Measurements from ENCODE around the gene TUBGCP3. TPM values are rescaled to one million over a fixed set of nuclear protein-coding genes. Genes with fewer than 3 reads are reported as not detected.

Gene TUBGCP3
- total and polyA plus RNA-seq, 2 donors = 16.3 TPM

- WGBS = 80% methylated on average over 18 of the region's 18 CpGs
- peaks cover 0 to 4% of the 10 kb centered on the region in 2 donors for H3K4me1 ChIP-seq (ENCODE audit: control insufficient read depth in 2 of 2, insufficient read depth in 2 of 2, low read length in 2 of 2)
- H3K4me3 ChIP-seq (ENCODE audit: low read length in 2 of 2) = peak overlapping the region; percentile 43 to 48
- H3K9me3 ChIP-seq (ENCODE audit: control insufficient read depth in 2 of 2, insufficient read depth in 1 of 2, low read length in 1 of 2) = no peaks in the 10 kb centered on the region
- no peak for DNase-seq (ENCODE audit: low read depth in 6 of 9, low spot score in 9 of 9)
- H3K27me3 ChIP-seq (ENCODE audit: control insufficient read depth in 2 of 2, insufficient read depth in 1 of 2, low read length in 1 of 2) = peaks cover 0 to 30% of the 10 kb centered on the region in 2 donors
- H3K27ac ChIP-seq (ENCODE audit: low read depth in 1 of 2, low read length in 1 of 2) = no peak overlapping the region
- no peaks in the 10 kb centered on the region for H3K36me3 ChIP-seq (ENCODE audit: control insufficient read depth in 2 of 2, insufficient read depth in 2 of 2, low read length in 1 of 2)
Observed at GRCh38 chr13:112605531-112605990, 17.6 kb upstream of the TUBGCP3 start.

GRCh38 chr13:112603641-112604225 lies 15.8 kb upstream of the TUBGCP3 start:
- Histone ChIP-seq H3K27me3 (ENCODE audit: control insufficient read depth in 2 of 2, insufficient read depth in 1 of 2, low read length in 1 of 2) (peaks cover 0 to 30% of the 10 kb centered on the region in 2 donors), H3K36me3 (ENCODE audit: control insufficient read depth in 2 of 2, insufficient read depth in 2 of 2, low read length in 1 of 2) (no peaks in the 10 kb centered on the region), H3K4me1 (ENCODE audit: control insufficient read depth in 2 of 2, insufficient read depth in 2 of 2, low read length in 2 of 2) (peaks cover 0 to 4% of the 10 kb centered on the region in 2 donors), H3K27ac (ENCODE audit: low read depth in 1 of 2, low read length in 1 of 2) (no peak overlapping the region), H3K4me3 (ENCODE audit: low read length in 2 of 2) (no peak overlapping the region), H3K9me3 (ENCODE audit: control insufficient read depth in 2 of 2, insufficient read depth in 1 of 2, low read length in 1 of 2) (no peaks in the 10 kb centered on the region)
- DNase-seq (ENCODE audit: low read depth in 6 of 9, low spot score in 9 of 9) = no peak
- WGBS = 96% methylated on average over 5 of the region's 5 CpGs

GRCh38 chr13:112602189-112602588 lies 14.2 kb upstream of the TUBGCP3 start:
- H3K4me3 ChIP-seq (ENCODE audit: low read length in 2 of 2) = no peak overlapping the region
- H3K27ac ChIP-seq (ENCODE audit: low read depth in 1 of 2, low read length in 1 of 2) = no peak overlapping the region
- peaks cover 0 to 26% of the 10 kb centered on the region in 2 donors for H3K27me3 ChIP-seq (ENCODE audit: control insufficient read depth in 2 of 2, insufficient read depth in 1 of 2, low read length in 1 of 2)
- H3K36me3 ChIP-seq (ENCODE audit: control insufficient read depth in 2 of 2, insufficient read depth in 2 of 2, low read length in 1 of 2) = no peaks in the 10 kb centered on the region
- WGBS = 97% methylated on average over 8 of the region's 8 CpGs
- no peak for DNase-seq (ENCODE audit: low read depth in 6 of 9, low spot score in 9 of 9)
- H3K4me1 ChIP-seq (ENCODE audit: control insufficient read depth in 2 of 2, insufficient read depth in 2 of 2, low read length in 2 of 2) = peaks cover 0 to 4% of the 10 kb centered on the region in 2 donors
- H3K9me3 ChIP-seq (ENCODE audit: control insufficient read depth in 2 of 2, insufficient read depth in 1 of 2, low read length in 1 of 2) = no peaks in the 10 kb centered on the region

- WGBS = 96% methylated on average over 14 of the region's 14 CpGs
- Histone ChIP-seq H3K36me3 (ENCODE audit: control insufficient read depth in 2 of 2, insufficient read depth in 2 of 2, low read length in 1 of 2) (no peaks in the 10 kb centered on the region), H3K27me3 (ENCODE audit: control insufficient read depth in 2 of 2, insufficient read depth in 1 of 2, low read length in 1 of 2) (peaks cover 0 to 26% of the 10 kb centered on the region in 2 donors), H3K4me1 (ENCODE audit: control insufficient read depth in 2 of 2, insufficient read depth in 2 of 2, low read length in 2 of 2) (peaks cover 0 to 4% of the 10 kb centered on the region in 2 donors), H3K27ac (ENCODE audit: low read depth in 1 of 2, low read length in 1 of 2) (no peak overlapping the region), H3K9me3 (ENCODE audit: control insufficient read depth in 2 of 2, insufficient read depth in 1 of 2, low read length in 1 of 2) (no peaks in the 10 kb centered on the region), H3K4me3 (ENCODE audit: low read length in 2 of 2) (no peak overlapping the region)
- no peak for DNase-seq (ENCODE audit: low read depth in 6 of 9, low spot score in 9 of 9)
Observed at GRCh38 chr13:112601371-112601770, 13.4 kb upstream of the TUBGCP3 start.

GRCh38 chr13:112596235-112596634 lies 8.3 kb upstream of the TUBGCP3 start:
- H3K36me3 ChIP-seq (ENCODE audit: control insufficient read depth in 2 of 2, insufficient read depth in 2 of 2, low read length in 1 of 2) = no peaks in the 10 kb centered on the region
- 55% methylated on average over 2 of the region's 2 CpGs for WGBS

GRCh38 chr13:112592647-112593046 lies 4.7 kb upstream of the TUBGCP3 start:
- DNase-seq (ENCODE audit: low read depth in 6 of 9, low spot score in 9 of 9) = no peak
- no peaks in the 10 kb centered on the region for H3K36me3 ChIP-seq (ENCODE audit: control insufficient read depth in 2 of 2, insufficient read depth in 2 of 2, low read length in 1 of 2)
- no peaks in the 10 kb centered on the region for H3K9me3 ChIP-seq (ENCODE audit: control insufficient read depth in 2 of 2, insufficient read depth in 1 of 2, low read length in 1 of 2)
- H3K4me1 ChIP-seq (ENCODE audit: control insufficient read depth in 2 of 2, insufficient read depth in 2 of 2, low read length in 2 of 2) = peaks cover 4 to 8% of the 10 kb centered on the region in 2 donors
- WGBS = 91% methylated on average over 7 of the region's 7 CpGs
- no peaks in the 10 kb centered on the region for H3K27me3 ChIP-seq (ENCODE audit: control insufficient read depth in 2 of 2, insufficient read depth in 1 of 2, low read length in 1 of 2)
- no peak overlapping the region for H3K27ac ChIP-seq (ENCODE audit: low read depth in 1 of 2, low read length in 1 of 2)
- H3K4me3 ChIP-seq (ENCODE audit: low read length in 2 of 2) = no peak overlapping the region

More at GRCh38 chr13:112596235-112596634, 8.3 kb upstream of the TUBGCP3 start:
- H3K9me3 ChIP-seq (ENCODE audit: control insufficient read depth in 2 of 2, insufficient read depth in 1 of 2, low read length in 1 of 2) = no peaks in the 10 kb centered on the region
- no peak overlapping the region for H3K27ac ChIP-seq (ENCODE audit: low read depth in 1 of 2, low read length in 1 of 2)
- H3K4me1 ChIP-seq (ENCODE audit: control insufficient read depth in 2 of 2, insufficient read depth in 2 of 2, low read length in 2 of 2) = no peaks in the 10 kb centered on the region
- no peak for DNase-seq (ENCODE audit: low read depth in 6 of 9, low spot score in 9 of 9)
- no peak overlapping the region for H3K4me3 ChIP-seq (ENCODE audit: low read length in 2 of 2)
- H3K27me3 ChIP-seq (ENCODE audit: control insufficient read depth in 2 of 2, insufficient read depth in 1 of 2, low read length in 1 of 2) = peaks cover 0 to under 1% of the 10 kb centered on the region in 2 donors

- WGBS = over 99% methylated on average over 7 of the region's 7 CpGs
- no peaks in the 10 kb centered on the region for H3K36me3 ChIP-seq (ENCODE audit: control insufficient read depth in 2 of 2, insufficient read depth in 2 of 2, low read length in 1 of 2)
- no peak overlapping the region for H3K27ac ChIP-seq (ENCODE audit: low read depth in 1 of 2, low read length in 1 of 2)
- no peaks in the 10 kb centered on the region for H3K27me3 ChIP-seq (ENCODE audit: control insufficient read depth in 2 of 2, insufficient read depth in 1 of 2, low read length in 1 of 2)
- H3K4me1 ChIP-seq (ENCODE audit: control insufficient read depth in 2 of 2, insufficient read depth in 2 of 2, low read length in 2 of 2) = peaks cover 6 to 8% of the 10 kb centered on the region in 2 donors
- no peaks in the 10 kb centered on the region for H3K9me3 ChIP-seq (ENCODE audit: control insufficient read depth in 2 of 2, insufficient read depth in 1 of 2, low read length in 1 of 2)
- no peak overlapping the region for H3K4me3 ChIP-seq (ENCODE audit: low read length in 2 of 2)
- DNase-seq (ENCODE audit: low read depth in 6 of 9, low spot score in 9 of 9) = no peak
Observed at GRCh38 chr13:112592181-112592580, 4.2 kb upstream of the TUBGCP3 start.

GRCh38 chr13:112588490-112589297 lies 741 bp upstream of the TUBGCP3 start:
- no peak overlapping the region for H3K27ac ChIP-seq (ENCODE audit: low read depth in 1 of 2, low read length in 1 of 2)
- peaks cover 9 to 17% of the 10 kb centered on the region in 2 donors for H3K4me1 ChIP-seq (ENCODE audit: control insufficient read depth in 2 of 2, insufficient read depth in 2 of 2, low read length in 2 of 2)
- H3K36me3 ChIP-seq (ENCODE audit: control insufficient read depth in 2 of 2, insufficient read depth in 2 of 2, low read length in 1 of 2) = no peaks in the 10 kb centered on the region
- DNase-seq (ENCODE audit: low read depth in 6 of 9, low spot score in 9 of 9) = peak in 1 of 9 donors; percentile 6
- peak overlapping the region; percentile 80 for H3K4me3 ChIP-seq (ENCODE audit: low read length in 2 of 2)
- H3K27me3 ChIP-seq (ENCODE audit: control insufficient read depth in 2 of 2, insufficient read depth in 1 of 2, low read length in 1 of 2) = no peaks in the 10 kb centered on the region
- H3K9me3 ChIP-seq (ENCODE audit: control insufficient read depth in 2 of 2, insufficient read depth in 1 of 2, low read length in 1 of 2) = no peaks in the 10 kb centered on the region
- 81% methylated on average over 33 of the region's 33 CpGs for WGBS

GRCh38 chr13:112587212-112587763 lies 665 bp downstream of the TUBGCP3 start:
- H3K4me1 ChIP-seq (ENCODE audit: control insufficient read depth in 2 of 2, insufficient read depth in 2 of 2, low read length in 2 of 2) = peaks cover 12 to 22% of the 10 kb centered on the region in 2 donors
- no peaks in the 10 kb centered on the region for H3K9me3 ChIP-seq (ENCODE audit: control insufficient read depth in 2 of 2, insufficient read depth in 1 of 2, low read length in 1 of 2)
- DNase-seq (ENCODE audit: low read depth in 6 of 9, low spot score in 9 of 9) = peak in 8 of 9 donors; percentile 36 to 79 (median 57)
- 1% methylated on average over 42 of the region's 42 CpGs for WGBS
- H3K27me3 ChIP-seq (ENCODE audit: control insufficient read depth in 2 of 2, insufficient read depth in 1 of 2, low read length in 1 of 2) = no peaks in the 10 kb centered on the region
- peak overlapping the region; percentile 80 to 89 for H3K27ac ChIP-seq (ENCODE audit: low read depth in 1 of 2, low read length in 1 of 2)
- no peaks in the 10 kb centered on the region for H3K36me3 ChIP-seq (ENCODE audit: control insufficient read depth in 2 of 2, insufficient read depth in 2 of 2, low read length in 1 of 2)
- peak overlapping the region; percentile 80 for H3K4me3 ChIP-seq (ENCODE audit: low read length in 2 of 2)
